IMR-90 (cell line): ENCODE measurements around the gene ZFHX3. TPM values are rescaled to one million over a fixed set of nuclear protein-coding genes. Genes with fewer than 3 reads are reported as not detected.

Experiments
- ATAC-seq: fragments of 200-7000 bp; cut with Tn5 transposase; 2 replicates; pipeline ENCODE4 v1.9.1; 2020; ENCODE audit warnings: low read depth, mild to moderate bottlenecking, moderate library complexity
- BruUV-seq: library from RNA; stranded (reverse); fragments of 400-500 nt; replicated peaks from 2 replicates; lab custom pipeline; 2021; lab: Mats Ljungman, UMichigan
- CTCF ChIA-PET: fragments of 300-600 bp; formaldehyde crosslinking; extraction: SDS; loops from one replicate; lab custom pipeline; 2021; ENCODE audit warnings: antibody characterized with exemption; lab: Yijun Ruan, JAX
- POLR2A ChIA-PET: fragments of 300-600 bp; sonication (Branson Sonifier 250); formaldehyde crosslinking; loops from one replicate; lab custom pipeline; 2022; ENCODE audit warnings: antibody characterized with exemption; ENCODE audit not compliant: unreplicated experiment; lab: Charles Lee
- DNase-seq: peaks from one replicate; pipeline ENCODE4 v3.0.0; 2013
- H2AFZ ChIP-seq: replicated peaks from 2 replicates; pipeline ENCODE3; 2013; ENCODE audit warnings: low read length, mild to moderate bottlenecking; ENCODE audit not compliant: poor library complexity
- H2AK5ac ChIP-seq: 2 replicates; pipeline ENCODE4 v1.6.1; 2013; ENCODE audit warnings: low read depth, low read length, inconsistent platforms
- H2AK9ac ChIP-seq: replicated peaks from 2 replicates; pipeline ENCODE3; 2013; ENCODE audit warnings: mild to moderate bottlenecking, low read depth, low read length, moderate library complexity; ENCODE audit not compliant: poor library complexity
- H2BK120ac ChIP-seq: 2 replicates; pipeline ENCODE4 v1.6.1; 2013; ENCODE audit warnings: low read depth, low read length, inconsistent platforms
- H2BK15ac ChIP-seq: 3 replicates; pipeline ENCODE4 v1.6.1; 2013; ENCODE audit warnings: low read depth, low read length, inconsistent platforms
- H2BK20ac ChIP-seq: 2 replicates; pipeline ENCODE4 v1.6.1; 2013; ENCODE audit warnings: low read depth, mild to moderate bottlenecking, inconsistent platforms, low read length, moderate library complexity
- H2BK5ac ChIP-seq: 2 replicates; pipeline ENCODE4 v1.6.1; 2013; ENCODE audit warnings: mild to moderate bottlenecking, low read depth, low read length, inconsistent platforms; ENCODE audit not compliant: poor library complexity, severe bottlenecking
- H3K14ac ChIP-seq: replicated peaks from 2 replicates; pipeline ENCODE4 v1.6.1; 2013; ENCODE audit warnings: low read depth, low read length, inconsistent platforms
- H3K18ac ChIP-seq: 2 replicates; pipeline ENCODE4 v1.6.1; 2013; ENCODE audit warnings: low read depth, low read length, control low read depth
- H3K23ac ChIP-seq: 2 replicates; pipeline ENCODE4 v1.6.1; 2013; ENCODE audit warnings: low read depth, low read length, inconsistent platforms
- H3K27ac ChIP-seq: 2 replicates; pipeline ENCODE4 v1.5.1; 2013; ENCODE audit warnings: mild to moderate bottlenecking, control low read depth, low read length; ENCODE audit not compliant: insufficient read depth
- H3K27me3 ChIP-seq: 2 replicates; pipeline ENCODE4 v1.6.1; 2013; ENCODE audit warnings: low read length; ENCODE audit not compliant: control insufficient read depth, insufficient read depth
- H3K36me3 ChIP-seq: 2 replicates; pipeline ENCODE4 v1.6.1; 2013; ENCODE audit warnings: low read length, mixed read lengths; ENCODE audit not compliant: control insufficient read depth, insufficient read depth
- H3K4ac ChIP-seq: 2 replicates; pipeline ENCODE4 v1.6.1; 2013; ENCODE audit warnings: low read depth, low read length, inconsistent platforms
- H3K4me1 ChIP-seq: 2 replicates; pipeline ENCODE4 v1.6.1; 2013; ENCODE audit warnings: low read length, mixed read lengths; ENCODE audit not compliant: control insufficient read depth, insufficient read depth
- H3K4me2 ChIP-seq: 2 replicates; pipeline ENCODE4 v1.6.1; 2013; ENCODE audit warnings: low read depth, mild to moderate bottlenecking, control low read depth, low read length, moderate library complexity
- H3K4me3 ChIP-seq: 2 replicates; pipeline ENCODE4 v1.5.1; 2013; ENCODE audit warnings: low read depth, mild to moderate bottlenecking, control low read depth, low read length, moderate library complexity; ENCODE audit not compliant: insufficient read depth
- H3K56ac ChIP-seq: 2 replicates; pipeline ENCODE4 v1.6.1; 2013; ENCODE audit warnings: low read length, inconsistent platforms; ENCODE audit not compliant: insufficient read depth; ENCODE audit errors: extremely low read depth
- H3K79me1 ChIP-seq, 2 experiments: 2 replicates each; pipeline ENCODE4 v1.6.1; 2013; ENCODE audit warnings: low read length in 2 of 2, inconsistent platforms in 1 of 2, low read depth in 1 of 2
- H3K9ac ChIP-seq: 2 replicates; pipeline ENCODE4 v1.6.1; 2013; ENCODE audit warnings: low read depth, low read length, control low read depth
- H3K9me1 ChIP-seq: 2 replicates; pipeline ENCODE4 v1.6.1; 2013; ENCODE audit warnings: low read length, inconsistent platforms; ENCODE audit not compliant: insufficient read depth
- H3K9me3 ChIP-seq: 2 replicates; pipeline ENCODE4 v1.6.1; 2013; ENCODE audit warnings: low read length; ENCODE audit not compliant: control insufficient read depth, insufficient read depth
- H4K20me1 ChIP-seq: 2 replicates; pipeline ENCODE4 v1.6.1; 2013; ENCODE audit warnings: low read length, inconsistent platforms; ENCODE audit not compliant: insufficient read depth
- H4K5ac ChIP-seq: 2 replicates; pipeline ENCODE4 v1.6.1; 2013; ENCODE audit warnings: mild to moderate bottlenecking, low read depth, low read length, control low read depth
- H4K8ac ChIP-seq, 2 experiments: 2 replicates each; pipeline ENCODE4 v1.6.1; 2013; ENCODE audit warnings: low read depth in 2 of 2, low read length in 2 of 2, control low read depth in 1 of 2, inconsistent platforms in 1 of 2
- H4K91ac ChIP-seq: 2 replicates; pipeline ENCODE4 v1.6.1; 2013; ENCODE audit warnings: low read depth, low read length, inconsistent platforms; ENCODE audit not compliant: insufficient read depth
- BHLHE40 ChIP-seq: fragments of 150-350 bp; IDR thresholded peaks from 2 replicates; pipeline ENCODE4 v1.6.1; 2016; ENCODE audit warnings: mild to moderate bottlenecking, low read depth, low read length
- CEBPB ChIP-seq: IDR thresholded peaks from 2 replicates; pipeline ENCODE4 v1.6.1; 2012; ENCODE audit warnings: low read depth, low read length, improper control_type of control experiment
- CHD1 ChIP-seq: IDR thresholded peaks from 2 replicates; pipeline ENCODE4 v1.6.1; 2012; ENCODE audit warnings: low read depth, low read length, improper control_type of control experiment
- FOS ChIP-seq: fragments of 150-350 bp; IDR thresholded peaks from 2 replicates; pipeline ENCODE4 v1.6.1; 2016; ENCODE audit warnings: low read depth, low read length
- MAFK ChIP-seq: IDR thresholded peaks from 2 replicates; pipeline ENCODE4 v1.6.1; 2012; ENCODE audit warnings: low read depth, low read length, improper control_type of control experiment
- MAZ ChIP-seq: IDR thresholded peaks from 2 replicates; pipeline ENCODE4 v1.6.1; 2012; ENCODE audit warnings: low read depth, mild to moderate bottlenecking, low read length, improper control_type of control experiment, moderate library complexity, borderline replicate concordance
- MXI1 ChIP-seq: IDR thresholded peaks from 2 replicates; pipeline ENCODE4 v1.6.1; 2012; ENCODE audit warnings: low read depth, mild to moderate bottlenecking, low read length, moderate library complexity, borderline replicate concordance
- NFE2L2 ChIP-seq: fragments of 150-350 bp; IDR thresholded peaks from 2 replicates; pipeline ENCODE4 v1.6.1; 2016; ENCODE audit warnings: low read depth, mild to moderate bottlenecking, low read length
- POLR2A ChIP-seq: IDR thresholded peaks from 2 replicates; pipeline ENCODE4 v1.6.1; 2012; ENCODE audit warnings: mild to moderate bottlenecking, low read depth, low read length
- RAD21 ChIP-seq: IDR thresholded peaks from 2 replicates; pipeline ENCODE4 v1.6.1; 2012; ENCODE audit warnings: low read length, improper control_type of control experiment
- RCOR1 ChIP-seq: IDR thresholded peaks from 2 replicates; pipeline ENCODE4 v1.6.1; 2012; ENCODE audit warnings: mild to moderate bottlenecking, low read length, improper control_type of control experiment; ENCODE audit not compliant: insufficient replicate concordance
- RFX5 ChIP-seq: IDR thresholded peaks from 2 replicates; pipeline ENCODE4 v1.8.0; 2012; ENCODE audit warnings: low read depth, mild to moderate bottlenecking, low read length, moderate library complexity
- SMC3 ChIP-seq: fragments of 150-350 bp; IDR thresholded peaks from 2 replicates; pipeline ENCODE4 v1.6.1; 2016; ENCODE audit warnings: low read depth, mild to moderate bottlenecking, antibody characterized with exemption, low read length, moderate library complexity
- USF2 ChIP-seq: fragments of 150-350 bp; IDR thresholded peaks from 2 replicates; pipeline ENCODE4 v1.6.1; 2017; ENCODE audit warnings: mild to moderate bottlenecking, antibody characterized with exemption, low read length, low read depth
- WGBS, 2 experiments: methylation state at CpG; one replicate each; pipeline versions ENCODE4 v1.1.5 to v1.1.7; 2013; ENCODE audit warnings: missing lambda C conversion rate in 2 of 2; ENCODE audit not compliant: insufficient read length in 1 of 2; ENCODE audit errors: extremely low coverage in 2 of 2; 5-methylcytosine and 5-hydroxymethylcytosine counted together
- dilution Hi-C: fragments of 300-500 bp; cut with HindIII; formaldehyde crosslinking; loops from one replicate; pipeline ENCODE4 v1.14.3; 2018; ENCODE audit warnings: low sequenced_read_pairs; ENCODE audit not compliant: unreplicated experiment
- in situ Hi-C: fragments of 300-500 bp; cut with MboI; formaldehyde crosslinking; loops from 3 replicates; pipeline ENCODE4 v1.14.3; 2019; ENCODE audit warnings: low sequenced_read_pairs, inconsistent platforms, mixed read lengths
- intact Hi-C: fragments of 100-400 bp; cut with micrococcal nuclease; formaldehyde crosslinking; loops from 2 replicates; pipeline ENCODE4 v1.10.0; 2022
- polyA plus RNA-seq, 3 experiments: library from polyadenylated mRNA; depleted of rRNA; stranded (reverse); fragments of >200 nt; gene quantifications; 2 replicates each; pipeline ENCODE4 v1.2.3, GENCODE V29; 2012; ENCODE audit warnings: low replicate concordance in 1 of 3
- total RNA-seq: library from RNA; depleted of rRNA; stranded (reverse); fragments of >200 nt; gene quantifications from 2 replicates; pipeline ENCODE4 v1.2.3, GENCODE V29; 2012
- TF ChIP-seq, protein P1 (sequence below): conservative IDR thresholded peaks from 2 replicates; pipeline ENCODE4 v1.5.1; 2012; ENCODE audit warnings: mild to moderate bottlenecking, low read depth, low read length, improper control_type of control experiment
- TF ChIP-seq, protein P2 (sequence below): fragments of 150-350 bp; IDR thresholded peaks from 2 replicates; pipeline ENCODE4 v1.6.1; 2016; ENCODE audit warnings: low read depth, mild to moderate bottlenecking, low read length, moderate library complexity, borderline replicate concordance

Gene ZFHX3
- total and polyA plus RNA-seq, 2 of the 4 experiments (the other 2 are of a cell fraction) = 1.4 to 1.7 TPM

DNA sequence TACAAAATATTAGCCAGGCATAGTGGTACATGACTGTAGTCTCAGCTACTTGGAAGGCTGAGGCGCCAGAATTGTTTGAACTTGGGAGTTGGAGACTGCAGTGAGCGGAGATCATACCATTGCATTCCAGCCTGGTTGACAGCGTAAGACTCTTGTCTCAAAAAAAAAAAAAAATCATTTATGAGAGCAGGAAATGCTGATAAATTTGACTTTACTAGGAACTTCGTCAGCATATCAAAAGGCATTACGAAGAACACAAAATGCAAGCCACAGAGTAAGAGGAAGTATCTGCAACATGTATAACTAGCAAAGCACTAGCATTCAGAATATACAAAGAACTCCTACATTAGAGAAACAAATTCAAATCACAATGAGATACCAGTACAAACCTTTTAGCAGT, 279.3 kb downstream of the ZFHX3 start:
- no peak overlapping the region for H4K5ac ChIP-seq
- H3K9ac ChIP-seq = no peak overlapping the region
- H3K4me2 ChIP-seq = no peak overlapping the region
- no peak overlapping the region for H2BK20ac ChIP-seq
- no peak overlapping the region for H3K4ac ChIP-seq
- H2AK9ac ChIP-seq = no peak overlapping the region
- dilution Hi-C loops = no loop called here
- no peaks in the 10 kb centered on the region for H3K79me1 ChIP-seq
- no peak overlapping the region for H3K27ac ChIP-seq
- H3K9me3 ChIP-seq = no peaks in the 10 kb centered on the region
- no peak overlapping the region for H2AK5ac ChIP-seq
- peaks cover 4% of the 10 kb centered on the region; the same call in 1 of the 2 replicates for H3K9me1 ChIP-seq
- CTCF ChIA-PET = no interaction called here
- H3K4me1 ChIP-seq = no peaks in the 10 kb centered on the region; the same call in 1 of the 2 replicates
- in situ Hi-C loops = no loop called here
- no peaks in the 10 kb centered on the region for H3K36me3 ChIP-seq
- DNase-seq (no peak), ATAC-seq (no peak)
- no peak overlapping the region for H3K56ac ChIP-seq
- H4K91ac ChIP-seq = no peak overlapping the region
- intact Hi-C loops = no loop called here
- H3K23ac ChIP-seq = no peak overlapping the region
- H3K18ac ChIP-seq = no peak overlapping the region
- no peak overlapping the region for H3K14ac ChIP-seq
- no peak overlapping the region for H2AFZ ChIP-seq
- no peak overlapping the region for H3K4me3 ChIP-seq
- no peak overlapping the region for H2BK5ac ChIP-seq
- no TSS peak for BruUV-seq
- H2BK15ac ChIP-seq = no peak overlapping the region
- no peak overlapping the region for H2BK120ac ChIP-seq
- H3K27me3 ChIP-seq = no peaks in the 10 kb centered on the region
- no peak overlapping the region for H4K8ac ChIP-seq
- H4K20me1 ChIP-seq = no peaks in the 10 kb centered on the region
- POLR2A ChIA-PET = no interaction called here
- TF ChIP-seq, protein P1, sequence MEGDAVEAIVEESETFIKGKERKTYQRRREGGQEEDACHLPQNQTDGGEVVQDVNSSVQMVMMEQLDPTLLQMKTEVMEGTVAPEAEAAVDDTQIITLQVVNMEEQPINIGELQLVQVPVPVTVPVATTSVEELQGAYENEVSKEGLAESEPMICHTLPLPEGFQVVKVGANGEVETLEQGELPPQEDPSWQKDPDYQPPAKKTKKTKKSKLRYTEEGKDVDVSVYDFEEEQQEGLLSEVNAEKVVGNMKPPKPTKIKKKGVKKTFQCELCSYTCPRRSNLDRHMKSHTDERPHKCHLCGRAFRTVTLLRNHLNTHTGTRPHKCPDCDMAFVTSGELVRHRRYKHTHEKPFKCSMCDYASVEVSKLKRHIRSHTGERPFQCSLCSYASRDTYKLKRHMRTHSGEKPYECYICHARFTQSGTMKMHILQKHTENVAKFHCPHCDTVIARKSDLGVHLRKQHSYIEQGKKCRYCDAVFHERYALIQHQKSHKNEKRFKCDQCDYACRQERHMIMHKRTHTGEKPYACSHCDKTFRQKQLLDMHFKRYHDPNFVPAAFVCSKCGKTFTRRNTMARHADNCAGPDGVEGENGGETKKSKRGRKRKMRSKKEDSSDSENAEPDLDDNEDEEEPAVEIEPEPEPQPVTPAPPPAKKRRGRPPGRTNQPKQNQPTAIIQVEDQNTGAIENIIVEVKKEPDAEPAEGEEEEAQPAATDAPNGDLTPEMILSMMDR = no peak
- no peak for TF ChIP-seq SMC3
- TF ChIP-seq RCOR1 = no peak
- no peak for TF ChIP-seq CHD1
- no peak for TF ChIP-seq CEBPB
- TF ChIP-seq USF2 = no peak
- TF ChIP-seq MAFK = no peak
- TF ChIP-seq POLR2A = no peak
- no peak for TF ChIP-seq FOS
- no peak for TF ChIP-seq MXI1
- TF ChIP-seq RAD21 = no peak
- TF ChIP-seq NFE2L2 = no peak
- no peak for TF ChIP-seq RFX5
- no peak for TF ChIP-seq BHLHE40
- TF ChIP-seq, protein P2, sequence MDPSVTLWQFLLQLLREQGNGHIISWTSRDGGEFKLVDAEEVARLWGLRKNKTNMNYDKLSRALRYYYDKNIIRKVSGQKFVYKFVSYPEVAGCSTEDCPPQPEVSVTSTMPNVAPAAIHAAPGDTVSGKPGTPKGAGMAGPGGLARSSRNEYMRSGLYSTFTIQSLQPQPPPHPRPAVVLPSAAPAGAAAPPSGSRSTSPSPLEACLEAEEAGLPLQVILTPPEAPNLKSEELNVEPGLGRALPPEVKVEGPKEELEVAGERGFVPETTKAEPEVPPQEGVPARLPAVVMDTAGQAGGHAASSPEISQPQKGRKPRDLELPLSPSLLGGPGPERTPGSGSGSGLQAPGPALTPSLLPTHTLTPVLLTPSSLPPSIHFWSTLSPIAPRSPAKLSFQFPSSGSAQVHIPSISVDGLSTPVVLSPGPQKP = no peak
- TF ChIP-seq MAZ = no peak
- WGBS, 2 experiments = 100% methylated on average over 1 of the region's 5 CpGs; no CpG with 5 or more reads in 1 of the 2 experiments
